Measurements from ENCODE around the gene TRDMT1. TPM values are rescaled to one million over a fixed set of nuclear protein-coding genes. Genes with fewer than 3 reads are reported as not detected.

Gene TRDMT1
- total RNA-seq, 1 donor from 2014 or later: 14.3 TPM

GRCh38 chr10:17134282-17134681, 67.2 kb downstream of the TRDMT1 start:
- peaks cover 51% of the 10 kb centered on the region for H3K4me1 Mint-ChIP-seq (ENCODE audit: low read depth)
- no peak overlapping the region for H3K4me3 Mint-ChIP-seq (ENCODE audit: low read depth)
- DNase-seq (ENCODE audit: low spot score, unreplicated experiment): no peak
- H3K9me3 Mint-ChIP-seq (ENCODE audit: low read depth): no peaks in the 10 kb centered on the region
- no peak for TF ChIP-seq CTCF (IDR thresholded peaks at IDR 0.05; ENCODE audit: unreplicated experiment)
- peaks cover 2% of the 10 kb centered on the region for H3K27me3 Mint-ChIP-seq
- no peak overlapping the region for H3K27ac Mint-ChIP-seq
- no peaks in the 10 kb centered on the region for H3K36me3 Mint-ChIP-seq (ENCODE audit: insufficient read depth)

- H3K4me3 Mint-ChIP-seq (ENCODE audit: low read depth): no peak within 1 kb of the TSS
- TF ChIP-seq CTCF (IDR thresholded peaks at IDR 0.05; ENCODE audit: unreplicated experiment): no peak
- no peaks in the 10 kb centered on the region for H3K36me3 Mint-ChIP-seq (ENCODE audit: insufficient read depth)
Measured at GRCh38 chr10:17129741-17130140, 71.7 kb downstream of the TRDMT1 start, which contains the start of gene CUBN. Gene CUBN (minus strand): TSS chr10:17129811. CDS start chr10:17129765, 46 bp downstream.

GRCh38 chr10:17128261-17128660, 73.2 kb downstream of the TRDMT1 start:
- H3K27me3 Mint-ChIP-seq: no peaks in the 10 kb centered on the region
- no peak overlapping the region for H3K27ac Mint-ChIP-seq
- no peak for DNase-seq (ENCODE audit: low spot score, unreplicated experiment)
- H3K4me1 Mint-ChIP-seq (ENCODE audit: low read depth): peaks cover 38% of the 10 kb centered on the region
- H3K36me3 Mint-ChIP-seq (ENCODE audit: insufficient read depth): no peaks in the 10 kb centered on the region
- H3K9me3 Mint-ChIP-seq (ENCODE audit: low read depth): peaks cover 4% of the 10 kb centered on the region
- no peak for TF ChIP-seq CTCF (IDR thresholded peaks at IDR 0.05; ENCODE audit: unreplicated experiment)
- no peak overlapping the region for H3K4me3 Mint-ChIP-seq (ENCODE audit: low read depth)

More at GRCh38 chr10:17129741-17130140, 71.7 kb downstream of the TRDMT1 start, which contains the start of gene CUBN:
- no peak within 1 kb of the TSS for H3K27ac Mint-ChIP-seq
- no peak for DNase-seq (ENCODE audit: low spot score, unreplicated experiment)
- peaks cover 4% of the 10 kb centered on the region for H3K9me3 Mint-ChIP-seq (ENCODE audit: low read depth)
- H3K27me3 Mint-ChIP-seq: no peaks in the 10 kb centered on the region
- peaks cover 36% of the 10 kb centered on the region for H3K4me1 Mint-ChIP-seq (ENCODE audit: low read depth)

GRCh38 chr10:17126327-17126726, 75.1 kb downstream of the TRDMT1 start:
- peaks cover 32% of the 10 kb centered on the region for H3K4me1 Mint-ChIP-seq (ENCODE audit: low read depth)
- H3K9me3 Mint-ChIP-seq (ENCODE audit: low read depth): peaks cover 4% of the 10 kb centered on the region
- no peak for DNase-seq (ENCODE audit: low spot score, unreplicated experiment)
- H3K36me3 Mint-ChIP-seq (ENCODE audit: insufficient read depth): no peaks in the 10 kb centered on the region
- no peak overlapping the region for H3K27ac Mint-ChIP-seq
- H3K4me3 Mint-ChIP-seq (ENCODE audit: low read depth): no peak overlapping the region
- H3K27me3 Mint-ChIP-seq: no peaks in the 10 kb centered on the region
- TF ChIP-seq CTCF (IDR thresholded peaks at IDR 0.05; ENCODE audit: unreplicated experiment): no peak

GRCh38 chr10:17125206-17125893, 76.1 kb downstream of the TRDMT1 start:
- Mint-ChIP-seq H3K9me3 (ENCODE audit: low read depth) (peaks cover 4% of the 10 kb centered on the region), H3K27me3 (no peaks in the 10 kb centered on the region), H3K4me1 (ENCODE audit: low read depth) (peaks cover 33% of the 10 kb centered on the region), H3K27ac (no peak overlapping the region), H3K4me3 (ENCODE audit: low read depth) (no peak overlapping the region), H3K36me3 (ENCODE audit: insufficient read depth) (no peaks in the 10 kb centered on the region)
- TF ChIP-seq CTCF (IDR thresholded peaks at IDR 0.05; ENCODE audit: unreplicated experiment): no peak
- DNase-seq (ENCODE audit: low spot score, unreplicated experiment): no peak

All from progenitor cell of endocrine pancreas (in vitro differentiated cells).